Panc1 (cell line): ENCODE data around the gene HOXB7. TPM values are rescaled to one million over a fixed set of nuclear protein-coding genes. Genes with fewer than 3 reads are reported as not detected.
A peak's percentile ranks its signal among the peaks of the same experiment; 100 is the strongest.

Experiments used
- ATAC-seq: fragments of 200-7000 bp; cut with Tn5 transposase; 2 replicates; pipeline ENCODE4 v1.9.1; 2020; ENCODE audit warnings: mild to moderate bottlenecking, moderate library complexity
- BruUV-seq: library from RNA; stranded (reverse); fragments of 400-500 nt; replicated peaks from 2 replicates; lab custom pipeline; 2021; lab: Mats Ljungman, UMichigan
- CTCF ChIA-PET: fragments of 300-600 bp; sonication (Branson Sonifier 250); formaldehyde crosslinking; loops from one replicate; lab custom pipeline; 2022; ENCODE audit warnings: antibody characterized with exemption; lab: Charles Lee
- POLR2A ChIA-PET: fragments of 300-600 bp; sonication (Branson Sonifier 250); formaldehyde crosslinking; loops from one replicate; lab custom pipeline; 2022; ENCODE audit warnings: antibody characterized with exemption; lab: Charles Lee
- DNase-seq: peaks from one replicate; pipeline ENCODE4 v3.0.0-alpha.2; 2010; ENCODE audit warnings: low read depth, low spot score
- H3K27ac ChIP-seq: 2 replicates; pipeline ENCODE4 v1.5.1; 2011; ENCODE audit warnings: mild to moderate bottlenecking, low read length, inconsistent platforms
- H3K27me3 ChIP-seq: fragments of 200-500 bp; sonication (Bioruptor generic); 2 replicates; pipeline ENCODE4 v1.6.0; 2014; ENCODE audit warnings: low read length, inconsistent platforms; ENCODE audit not compliant: control insufficient read depth, insufficient read depth
- H3K36me3 ChIP-seq: fragments of 200-500 bp; sonication (Bioruptor generic); 2 replicates; pipeline ENCODE4 v1.5.1; 2014; ENCODE audit warnings: inconsistent platforms, mild to moderate bottlenecking, low read length, moderate library complexity; ENCODE audit not compliant: control insufficient read depth, insufficient read depth
- H3K4me1 ChIP-seq: 2 replicates; pipeline ENCODE4 v1.5.1; 2011; ENCODE audit warnings: inconsistent platforms, mild to moderate bottlenecking, low read length, moderate library complexity; ENCODE audit not compliant: control insufficient read depth, insufficient read depth
- H3K4me3 ChIP-seq, 2 experiments: 2 replicates each; pipeline ENCODE4 v1.5.1; 2011 to 2012; ENCODE audit warnings: low read depth in 2 of 2, low read length in 2 of 2, mild to moderate bottlenecking in 2 of 2, inconsistent platforms in 1 of 2, moderate library complexity in 1 of 2
- H3K9me3 ChIP-seq: fragments of 200-500 bp; sonication (Bioruptor generic); 2 replicates; pipeline ENCODE4 v1.5.1; 2014; ENCODE audit warnings: low read depth, mild to moderate bottlenecking, inconsistent platforms, low read length, moderate library complexity; ENCODE audit not compliant: control insufficient read depth, insufficient read depth
- CTCF ChIP-seq: fragments of 450-650 bp; IDR thresholded peaks from 2 replicates; pipeline ENCODE4 v1.5.1; 2017; ENCODE audit warnings: mild to moderate bottlenecking
- POLR2AphosphoS5 ChIP-seq: IDR thresholded peaks from 2 replicates; pipeline ENCODE4 v1.6.1; 2012; ENCODE audit warnings: mild to moderate bottlenecking, low read depth, low read length, moderate library complexity
- REST ChIP-seq, 2 experiments: IDR thresholded peaks; 2 replicates each; pipeline ENCODE4 v1.6.1; 2011 to 2012; ENCODE audit warnings: low read depth in 2 of 2, control low read depth in 1 of 2, low read length in 1 of 2, mild to moderate bottlenecking in 1 of 2, moderate library complexity in 1 of 2; ENCODE audit not compliant: insufficient read depth in 1 of 2
- SIN3A ChIP-seq: IDR thresholded peaks from 2 replicates; pipeline ENCODE4 v1.6.1; 2012; ENCODE audit warnings: low read depth, mild to moderate bottlenecking, low read length, moderate library complexity, borderline replicate concordance; ENCODE audit not compliant: insufficient read depth
- TCF7L2 ChIP-seq: IDR thresholded peaks from 2 replicates; pipeline ENCODE4 v1.6.1; 2011; ENCODE audit warnings: mild to moderate bottlenecking, low read depth, low read length, inconsistent platforms
- in situ Hi-C: cut with HindIII; loops from 2 replicates; pipeline ENCODE4 v1.10.0; 2016; ENCODE audit warnings: low sequenced_read_pairs, low pct_unique_long_range_greater_than_20kb
- intact Hi-C: fragments of 100-400 bp; cut with micrococcal nuclease; formaldehyde crosslinking; loops from one replicate; pipeline ENCODE4 v1.10.0; 2022; ENCODE audit not compliant: unreplicated experiment
- total RNA-seq: library from RNA; stranded (reverse); gene quantifications from one replicate; pipeline ENCODE4 v1.2.1, GENCODE V29; 2021; ENCODE audit not compliant: unreplicated experiment

The HOXB7 gene
- total RNA-seq, 1 experiment from 2014 or later, result 44.0 TPM

GRCh38 chr17:48647103-48647962 is 36.5 kb upstream of the HOXB7 start:
- intact Hi-C loops, result no loop called here
- Histone ChIP-seq H3K36me3 (peaks cover 9% of the 10 kb centered on the region; the same call in 1 of the 2 replicates), H3K27me3 (no peaks in the 10 kb centered on the region), H3K4me1 (peaks cover 25% of the 10 kb centered on the region), H3K9me3 (no peaks in the 10 kb centered on the region), H3K27ac (peak overlapping the region; percentile 99), H3K4me3 (peak overlapping the region; percentile 74 to 76)
- POLR2A ChIA-PET, result interaction anchor here (0.6 to 1.0 kb wide), 3 partner anchors 22 to 213 kb away, joined by 4 to 6 read pairs (median 5); no protein-coding TSS in a partner anchor
- CTCF ChIA-PET, result no interaction called here
- in situ Hi-C loops, result no loop called here
- no TSS peak for BruUV-seq
- ATAC-seq (peak; percentile 53), DNase-seq (no peak)
- TF ChIP-seq CTCF (no peak), POLR2AphosphoS5 (peak; percentile 85; the same call in 1 of the 2 replicates), SIN3A (0 out of 2 replicates have a peak, but pooled peaks have one; percentile 71)

- Histone ChIP-seq H3K27me3 (no peaks in the 10 kb centered on the region), H3K27ac (peak overlapping the region; percentile 99), H3K36me3 (peaks cover 9% of the 10 kb centered on the region; the same call in 1 of the 2 replicates), H3K4me3 (peak overlapping the region; percentile 74 to 76), H3K4me1 (peaks cover 25% of the 10 kb centered on the region), H3K9me3 (no peaks in the 10 kb centered on the region)
- ATAC-seq (peak; percentile 89), DNase-seq (no peak)
- no TSS peak for BruUV-seq
- intact Hi-C loops, result no loop called here
- ChIA-PET CTCF (interaction anchor here (0.9 kb wide), 1 partner anchor 34 kb away, joined by 5 read pairs; no protein-coding TSS in a partner anchor), POLR2A (interaction anchor here (0.7 kb wide), 1 partner anchor 39 kb away, joined by 6 read pairs; no protein-coding TSS in a partner anchor)
- TF ChIP-seq POLR2AphosphoS5, result peak; percentile 45
- TF ChIP-seq REST (IDR thresholded peaks at IDR 0.05; ENCODE audit: insufficient read depth in 1 of 2, low read depth in 2 of 2, low read length in 1 of 2), result 0 out of 4 replicates have a peak, but pooled peaks of 1 of the 2 experiments have one; percentile 16
- no peak for TF ChIP-seq CTCF
- peak; percentile 95 for TF ChIP-seq TCF7L2
- peak; percentile 72; the same call in 1 of the 2 replicates for TF ChIP-seq SIN3A
- in situ Hi-C loops, result no loop called here
Measured at GRCh38 chr17:48646183-48647102, 35.6 kb upstream of the HOXB7 start.
